Endothelial cell of umbilical vein (primary cell): Measurements from ENCODE around the gene PKHD1. TPM values are rescaled to one million over a fixed set of nuclear protein-coding genes. Genes with fewer than 3 reads are reported as not detected.

Experiments
- BruUV-seq: library from RNA; stranded (reverse); fragments of 400-500 nt; replicated peaks from 2 replicates; lab custom pipeline; 2021; lab: Mats Ljungman, UMichigan
- CTCF ChIA-PET: fragments of 300-600, 350-600 bp; sonication (Branson Sonifier 250); formaldehyde crosslinking; loops from one replicate; lab custom pipeline; 2021; ENCODE audit warnings: antibody characterized with exemption, inconsistent platforms; lab: Charles Lee
- POLR2A ChIA-PET: fragments of 300-600, 350-600 bp; sonication (Branson Sonifier 250); formaldehyde crosslinking; loops from one replicate; lab custom pipeline; 2021; ENCODE audit warnings: antibody characterized with exemption, inconsistent platforms; lab: Charles Lee
- DNase-seq: peaks from one replicate; pipeline ENCODE4 v3.0.0-alpha.2; 2011; ENCODE audit warnings: low read depth, low spot score
- FAIRE-seq: peaks from 2 replicates; lab custom pipeline; 2011; peaks lifted over from hg19 to GRCh38; lab: Jason Lieb, UNC
- H2AFZ ChIP-seq: 2 replicates; pipeline ENCODE4 v1.6.0; 2012; ENCODE audit warnings: low read depth, low read length, control low read depth, inconsistent platforms
- H3K27ac ChIP-seq: 2 replicates; pipeline ENCODE4 v1.5.1; 2011; ENCODE audit warnings: low read depth, mild to moderate bottlenecking, control low read depth, low read length, moderate library complexity; ENCODE audit not compliant: insufficient read depth
- H3K27me3 ChIP-seq, 2 experiments: 2 replicates each; pipeline versions ENCODE4 v1.6.0 to v1.6.1; 2011; ENCODE audit warnings: low read length in 2 of 2, mixed read lengths in 1 of 2; ENCODE audit not compliant: control insufficient read depth in 2 of 2, insufficient read depth in 2 of 2
- H3K36me3 ChIP-seq, 2 experiments: 2 replicates in 1 of 2; 3 replicates in 1 of 2; pipeline ENCODE4 v1.5.1; 2011; ENCODE audit warnings: low read length in 2 of 2, mild to moderate bottlenecking in 1 of 2, moderate library complexity in 1 of 2; ENCODE audit not compliant: control insufficient read depth in 2 of 2, insufficient read depth in 2 of 2; ENCODE audit errors: extremely low read depth in 1 of 2
- H3K4me1 ChIP-seq: 3 replicates; pipeline ENCODE4 v1.5.1; 2011; ENCODE audit warnings: mild to moderate bottlenecking, low read length; ENCODE audit not compliant: control insufficient read depth, insufficient read depth; ENCODE audit errors: extremely low read depth
- H3K4me2 ChIP-seq: 2 replicates; pipeline ENCODE4 v1.6.1; 2011; ENCODE audit warnings: low read length, control low read depth, mixed read lengths; ENCODE audit not compliant: insufficient read depth
- H3K4me3 ChIP-seq, 3 experiments: fragments of 200-600 bp in 1 of 3; sonication (generic), shearing (Covaris generic) in 1 of 3; replicated peaks in 1 of 3; 2 replicates each; pipeline ENCODE4 v1.5.1; 2011 to 2016; ENCODE audit warnings: control low read depth in 3 of 3, low read length in 3 of 3, mild to moderate bottlenecking in 2 of 3, inconsistent platforms in 1 of 3, low read depth in 1 of 3, moderate library complexity in 1 of 3; ENCODE audit not compliant: insufficient read depth in 1 of 3
- H3K79me2 ChIP-seq: 2 replicates; pipeline ENCODE4 v1.6.0; 2012; ENCODE audit warnings: low read length, inconsistent platforms; ENCODE audit not compliant: control insufficient read depth, insufficient read depth
- H3K9ac ChIP-seq: replicated peaks from 2 replicates; pipeline ENCODE3; 2011; ENCODE audit warnings: low read length, control low read depth; ENCODE audit not compliant: insufficient read depth; ENCODE audit errors: extremely low read depth
- H3K9me1 ChIP-seq: replicated peaks from 3 replicates; pipeline ENCODE4 v1.6.0; 2011; ENCODE audit warnings: mild to moderate bottlenecking, low read length; ENCODE audit not compliant: control insufficient read depth, insufficient read depth; ENCODE audit errors: extremely low read depth
- H3K9me3 ChIP-seq: replicated peaks from 2 replicates; pipeline ENCODE4 v1.5.1; 2012; ENCODE audit warnings: low read length, inconsistent platforms; ENCODE audit not compliant: control insufficient read depth, insufficient read depth
- H4K20me1 ChIP-seq: replicated peaks from 2 replicates; pipeline ENCODE3; 2011; ENCODE audit warnings: mild to moderate bottlenecking, low read length; ENCODE audit not compliant: control insufficient read depth, insufficient read depth; ENCODE audit errors: extremely low read depth
- CTCF ChIP-seq, 2 donors: IDR thresholded peaks; 1 replicate in 1 of 2; 2 replicates in 1 of 2; pipeline ENCODE4 v1.5.1; 2011; ENCODE audit warnings: low read length in 2 of 2, mild to moderate bottlenecking in 2 of 2, moderate library complexity in 2 of 2, control low read depth in 1 of 2, inconsistent platforms in 1 of 2, low read depth in 1 of 2; ENCODE audit not compliant: insufficient read depth in 1 of 2; ENCODE audit errors: extremely low read depth in 1 of 2
- EZH2 ChIP-seq: IDR thresholded peaks from 2 replicates; pipeline ENCODE4 v1.6.1; 2012; ENCODE audit warnings: borderline replicate concordance, low read depth, mild to moderate bottlenecking, moderate library complexity, low read length, inconsistent platforms; ENCODE audit not compliant: severe bottlenecking
- FOS ChIP-seq: IDR thresholded peaks from 2 replicates; pipeline ENCODE4 v1.6.1; 2011; ENCODE audit warnings: mild to moderate bottlenecking, low read length, moderate library complexity, borderline replicate concordance; ENCODE audit not compliant: insufficient read depth
- GATA2 ChIP-seq: IDR thresholded peaks from 2 replicates; pipeline ENCODE4 v1.7.0; 2011; ENCODE audit warnings: low read depth, mild to moderate bottlenecking, moderate library complexity, mixed read lengths, low read length; ENCODE audit not compliant: insufficient read length, insufficient read depth
- JUN ChIP-seq: IDR thresholded peaks from 2 replicates; pipeline ENCODE4 v1.6.1; 2011; ENCODE audit warnings: borderline replicate concordance, low read depth; ENCODE audit not compliant: insufficient read length, insufficient read depth
- MAX ChIP-seq: IDR thresholded peaks from 2 replicates; pipeline ENCODE4 v1.6.1; 2011; ENCODE audit not compliant: insufficient read depth, insufficient read length
- MYC ChIP-seq: IDR thresholded peaks from one replicate; pipeline ENCODE4 v1.6.1; 2011; ENCODE audit warnings: mild to moderate bottlenecking, low read depth, low read length
- POLR2A ChIP-seq: IDR thresholded peaks from 2 replicates; pipeline ENCODE4 v1.6.1; 2012; ENCODE audit warnings: low read depth, mild to moderate bottlenecking, control low read depth, low read length
- POLR2AphosphoS5 ChIP-seq: IDR thresholded peaks from 2 replicates; pipeline ENCODE4 v1.6.1; 2012; ENCODE audit warnings: low read depth, mild to moderate bottlenecking, control low read depth, low read length, moderate library complexity; ENCODE audit not compliant: insufficient read depth
- dilution Hi-C: fragments of 300-500 bp; cut with MboI; formaldehyde crosslinking; loops from one replicate; pipeline ENCODE4 v1.15.0; 2019; ENCODE audit warnings: low sequenced_read_pairs; ENCODE audit not compliant: extremely low pct_ligation_motif_present
- intact Hi-C: fragments of 100-400 bp; cut with micrococcal nuclease; formaldehyde crosslinking; loops from one replicate; pipeline ENCODE4 v1.10.0; 2022
- polyA plus RNA-seq, 4 experiments: library from polyadenylated mRNA; depleted of rRNA in 3 of 4; stranded (reverse) in 3 of 4; unstranded in 1 of 4; fragments of >200 nt; gene quantifications; 2 replicates each; pipeline versions ENCODE4 v1.2.1 to v1.2.3, GENCODE V29; 2011 to 2012; ENCODE audit warnings: missing spikeins in 1 of 4
- total RNA-seq: library from RNA; stranded (reverse); gene quantifications from 2 replicates; pipeline ENCODE4 v1.2.3, GENCODE V29; 2021

The PKHD1 gene
- total and polyA plus RNA-seq, 2 donors (not counting 3 experiments of a cell fraction or from before 2014, with no cell fraction given) = not detected

GRCh38 chr6:51600514-51600913, 486.9 kb downstream of the PKHD1 start:
- Histone ChIP-seq H3K4me1 (no peaks in the 10 kb centered on the region), H3K9ac (no peak overlapping the region), H4K20me1 (no peaks in the 10 kb centered on the region), H3K36me3 (no peaks in the 10 kb centered on the region), H3K79me2 (no peaks in the 10 kb centered on the region), H3K27me3 (no peaks in the 10 kb centered on the region), H3K4me3 (no peak overlapping the region), H2AFZ (no peak overlapping the region), H3K4me2 (no peak overlapping the region), H3K9me1 (no peaks in the 10 kb centered on the region), H3K27ac (no peak overlapping the region), H3K9me3 (peaks cover 4% of the 10 kb centered on the region)
- CTCF ChIA-PET = no interaction called here
- FAIRE-seq (no peak), DNase-seq (no peak)
- intact Hi-C loops (no loop called here), dilution Hi-C loops (no loop called here)
- POLR2A ChIA-PET = no interaction called here
- TF ChIP-seq CTCF (IDR thresholded peaks at IDR 0.05; ENCODE audit: extremely low read depth in 1 of 2, insufficient read depth in 1 of 2, low read depth in 1 of 2, low read length in 2 of 2) (no peak), JUN (no peak), EZH2 (no peak), FOS (no peak), POLR2A (no peak), POLR2AphosphoS5 (no peak), MAX (no peak), MYC (no peak), GATA2 (no peak)
- BruUV-seq = no TSS peak
